Activated CD4-positive, alpha-beta T cell treated with anti-CD3 and anti-CD28 coated beads, Interleukin-2, Interleukin-6, amounts not matched to agents 100 ng/mL and 50 ng/mL, durations not matched to agents 16 hours and 8 hours (primary cell): ENCODE data around the gene TEX22.

Source experiments
- DNase-seq: peaks from one replicate; pipeline ENCODE4 v3.0.0-alpha.2; 2020

The TEX22 gene

GRCh38 chr14:105422695-105423487, 24.6 kb downstream of the TEX22 start:
- no peak for DNase-seq

GRCh38 chr14:105423488-105424195, 25.3 kb downstream of the TEX22 start:
- no peak for DNase-seq

GRCh38 chr14:105424861-105425260, 26.5 kb downstream of the TEX22 start:
- DNase-seq, result no peak

- no peak for DNase-seq
Measured at GRCh38 chr14:105425823-105426247, 27.5 kb downstream of the TEX22 start.

GRCh38 chr14:105426416-105427130, 28.2 kb downstream of the TEX22 start:
- no peak for DNase-seq

GRCh38 chr14:105427412-105427811, 29.1 kb downstream of the TEX22 start:
- no peak for DNase-seq

GRCh38 chr14:105427936-105428485, 29.7 kb downstream of the TEX22 start:
- DNase-seq, result no peak

GRCh38 chr14:105430042-105430441, 31.7 kb downstream of the TEX22 start:
- no peak for DNase-seq

GRCh38 chr14:105430565-105430964, 32.2 kb downstream of the TEX22 start:
- no peak for DNase-seq

GRCh38 chr14:105431256-105431655, 32.9 kb downstream of the TEX22 start:
- DNase-seq, result no peak

- no peak for DNase-seq
Measured at GRCh38 chr14:105432657-105433056, 34.3 kb downstream of the TEX22 start.

GRCh38 chr14:105433161-105433605, 34.8 kb downstream of the TEX22 start:
- DNase-seq, result no peak

- no peak for DNase-seq
Measured at GRCh38 chr14:105436402-105436801, 38.1 kb downstream of the TEX22 start.

GRCh38 chr14:105436891-105437722, 38.8 kb downstream of the TEX22 start:
- no peak for DNase-seq

GRCh38 chr14:105437723-105438500, 39.6 kb downstream of the TEX22 start:
- no peak for DNase-seq

GRCh38 chr14:105439179-105439578, 40.8 kb downstream of the TEX22 start:
- DNase-seq, result no peak

GRCh38 chr14:105439710-105440553, 41.6 kb downstream of the TEX22 start:
- DNase-seq, result no peak

GRCh38 chr14:105440554-105440900, 42.2 kb downstream of the TEX22 start:
- no peak for DNase-seq

GRCh38 chr14:105440992-105441391, 42.7 kb downstream of the TEX22 start:
- no peak for DNase-seq

- no peak for DNase-seq
Measured at GRCh38 chr14:105442125-105442524, 43.8 kb downstream of the TEX22 start.

GRCh38 chr14:105442834-105443233, 44.5 kb downstream of the TEX22 start:
- DNase-seq, result no peak
